ENCODE data around the gene LAPTM4A. TPM values are rescaled to one million over a fixed set of nuclear protein-coding genes. Genes with fewer than 3 reads are reported as not detected.

LAPTM4A gene
- total and polyA plus RNA-seq, 8 donors, result 38.5 to 238 (median 92.4) TPM

DNA sequence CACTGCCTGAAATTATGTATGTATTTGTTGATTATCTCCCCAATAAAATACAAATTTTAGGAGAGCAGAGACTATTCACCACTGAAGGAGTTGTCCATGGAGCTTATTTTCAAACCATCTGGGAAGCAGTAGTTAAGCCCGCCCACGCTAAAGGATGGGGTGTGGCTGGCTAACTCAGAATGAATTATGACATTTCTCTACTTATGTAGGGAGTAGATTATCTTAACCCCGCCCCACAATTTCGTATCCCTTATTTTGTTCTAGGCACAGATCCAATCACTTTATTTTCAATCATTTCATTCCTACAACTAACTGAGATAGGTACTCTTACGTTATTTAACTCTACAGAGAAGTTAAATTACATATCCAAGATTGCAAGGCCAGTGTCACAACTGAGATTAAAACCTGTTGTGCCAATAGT, 1.4 kb upstream of the LAPTM4A start:
- no peaks in the 10 kb centered on the region for H3K36me3 ChIP-seq
- peaks cover 0 to 5% (median 0%) of the 10 kb centered on the region in 3 donors for H3K27me3 ChIP-seq
- DNase-seq, result peak; percentile 56 to 93
- WGBS, 5 donors, result 6 to 19% (median 9%) methylated on average over 5 of the region's 5 CpGs
- intact Hi-C loops (cut with DNase I; ENCODE audit: low total_unique reads), result no loop called here
- H3K4me1 ChIP-seq, result peaks cover 15 to 38% (median 30%) of the 10 kb centered on the region in 4 donors
- H3K4me3 ChIP-seq, result peak overlapping the region; percentile 61 to 87 (median 77)
- peak overlapping the region; percentile 66 to 99 (median 98) for H3K27ac ChIP-seq
- TF ChIP-seq POLR2A (IDR thresholded peaks at IDR 0.05), result no peak
- no peak for TF ChIP-seq EP300 (IDR thresholded peaks at IDR 0.05)
- TF ChIP-seq POLR2AphosphoS5 (IDR thresholded peaks at IDR 0.05), result peak in 1 of 3 donors; percentile 8
- TF ChIP-seq, protein P1, sequence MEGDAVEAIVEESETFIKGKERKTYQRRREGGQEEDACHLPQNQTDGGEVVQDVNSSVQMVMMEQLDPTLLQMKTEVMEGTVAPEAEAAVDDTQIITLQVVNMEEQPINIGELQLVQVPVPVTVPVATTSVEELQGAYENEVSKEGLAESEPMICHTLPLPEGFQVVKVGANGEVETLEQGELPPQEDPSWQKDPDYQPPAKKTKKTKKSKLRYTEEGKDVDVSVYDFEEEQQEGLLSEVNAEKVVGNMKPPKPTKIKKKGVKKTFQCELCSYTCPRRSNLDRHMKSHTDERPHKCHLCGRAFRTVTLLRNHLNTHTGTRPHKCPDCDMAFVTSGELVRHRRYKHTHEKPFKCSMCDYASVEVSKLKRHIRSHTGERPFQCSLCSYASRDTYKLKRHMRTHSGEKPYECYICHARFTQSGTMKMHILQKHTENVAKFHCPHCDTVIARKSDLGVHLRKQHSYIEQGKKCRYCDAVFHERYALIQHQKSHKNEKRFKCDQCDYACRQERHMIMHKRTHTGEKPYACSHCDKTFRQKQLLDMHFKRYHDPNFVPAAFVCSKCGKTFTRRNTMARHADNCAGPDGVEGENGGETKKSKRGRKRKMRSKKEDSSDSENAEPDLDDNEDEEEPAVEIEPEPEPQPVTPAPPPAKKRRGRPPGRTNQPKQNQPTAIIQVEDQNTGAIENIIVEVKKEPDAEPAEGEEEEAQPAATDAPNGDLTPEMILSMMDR (IDR thresholded peaks at IDR 0.05), result no peak
- no peaks in the 10 kb centered on the region for H3K9me3 ChIP-seq

DNA sequence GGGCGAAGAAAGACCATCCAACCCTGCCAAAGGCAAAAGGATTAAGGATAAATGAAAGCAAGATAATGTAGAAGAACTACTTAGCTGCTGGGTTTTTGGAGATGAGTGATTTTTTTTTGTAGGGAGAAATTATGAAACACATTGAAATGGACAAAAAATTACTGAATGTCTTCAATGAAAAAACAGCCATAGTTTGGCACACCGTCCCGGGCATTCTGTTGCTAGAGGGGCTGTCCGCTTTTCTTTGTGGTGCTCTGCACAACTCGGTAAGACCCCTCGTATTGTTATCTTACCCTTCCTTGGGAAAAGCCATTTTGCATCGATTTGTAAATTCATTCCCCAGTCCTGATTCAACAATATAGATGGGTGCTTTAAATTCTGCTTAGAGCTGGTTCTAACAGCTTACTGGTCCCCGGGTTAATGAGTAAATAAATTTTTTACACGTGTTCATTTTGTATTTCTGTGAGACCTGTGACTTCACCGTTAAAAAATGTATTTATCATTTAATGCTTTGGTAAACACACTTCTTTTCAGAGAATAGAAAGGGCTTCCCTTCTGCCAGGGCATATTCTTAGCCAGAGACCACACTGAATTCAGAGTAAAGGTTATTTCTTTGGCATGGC, 912 bp upstream of the LAPTM4A start:
- peak overlapping the region; percentile 61 to 87 (median 77) for H3K4me3 ChIP-seq
- TF ChIP-seq, protein P1 (IDR thresholded peaks at IDR 0.05), result no peak
- no peak for TF ChIP-seq POLR2A (IDR thresholded peaks at IDR 0.05)
- TF ChIP-seq POLR2AphosphoS5 (IDR thresholded peaks at IDR 0.05), result no peak
- no peak for TF ChIP-seq EP300 (IDR thresholded peaks at IDR 0.05)
- no peaks in the 10 kb centered on the region for H3K36me3 ChIP-seq
- DNase-seq, result peak in 1 of 2 donors; percentile 81
- H3K4me1 ChIP-seq, result peaks cover 15 to 41% (median 32%) of the 10 kb centered on the region in 4 donors
- H3K9me3 ChIP-seq, result no peaks in the 10 kb centered on the region
- peaks cover 0 to 5% (median 0%) of the 10 kb centered on the region in 3 donors for H3K27me3 ChIP-seq
- peak overlapping the region; percentile 92 to 99 (median 98) for H3K27ac ChIP-seq
- intact Hi-C loops (cut with DNase I; ENCODE audit: low total_unique reads), result no loop called here
- WGBS, 5 donors, result 1 to 3% (median 2%) methylated on average over 10 of the region's 10 CpGs

DNA sequence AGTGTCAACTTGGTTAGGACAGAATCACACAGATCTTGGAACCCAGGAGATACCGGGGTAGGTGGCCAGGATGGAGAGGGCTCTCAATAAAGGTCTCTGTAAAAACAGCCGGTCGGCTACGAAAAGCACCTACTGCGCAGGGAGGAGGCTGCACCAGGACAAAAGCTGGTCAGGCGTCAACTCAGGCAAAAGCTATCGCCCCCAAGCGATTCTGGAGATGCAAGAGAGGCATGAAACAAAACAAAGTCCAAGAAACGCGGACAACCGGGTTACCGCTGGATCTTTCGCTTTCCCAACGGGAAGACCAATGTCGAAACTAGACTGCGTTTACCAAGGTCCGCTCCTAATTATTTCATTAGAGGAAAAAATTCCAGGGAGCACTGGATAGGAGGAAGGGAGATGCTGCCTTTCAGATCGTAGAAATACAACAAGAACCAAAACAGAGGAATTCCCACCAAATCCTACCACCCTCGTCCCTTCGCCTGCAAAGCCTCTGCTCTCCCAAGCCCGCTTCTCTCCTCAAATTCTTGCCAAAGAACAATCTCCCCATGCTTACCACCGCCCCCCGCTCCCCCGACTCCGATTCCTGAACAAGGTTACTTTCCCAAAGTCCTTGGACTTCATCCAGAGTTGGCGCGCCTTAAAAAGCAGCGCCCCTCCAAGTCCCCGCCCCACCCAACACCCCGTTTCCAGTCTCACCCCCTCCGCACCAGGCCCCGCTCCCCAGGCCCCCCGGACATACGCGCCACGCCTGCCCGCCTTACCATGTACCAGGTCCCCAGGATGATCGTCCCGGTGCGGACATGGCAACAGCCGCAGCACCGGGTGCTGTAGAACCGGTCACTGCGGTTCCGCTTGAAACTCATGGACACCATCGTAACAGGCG, 539 bp downstream of the LAPTM4A start:
- peak; percentile 41 to 83 for DNase-seq
- H3K4me3 ChIP-seq, result peak overlapping the region; percentile 61 to 87 (median 77)
- WGBS, 5 donors, result 0 to 1% (median 0%) methylated on average over 36 to 47 of the region's 47 CpGs
- TF ChIP-seq EP300 (IDR thresholded peaks at IDR 0.05), result no peak
- no peak for TF ChIP-seq POLR2AphosphoS5 (IDR thresholded peaks at IDR 0.05)
- TF ChIP-seq POLR2A (IDR thresholded peaks at IDR 0.05), result no peak
- TF ChIP-seq, protein P1 (IDR thresholded peaks at IDR 0.05), result no peak
- no peaks in the 10 kb centered on the region for H3K9me3 ChIP-seq
- intact Hi-C loops (cut with DNase I; ENCODE audit: low total_unique reads), result no loop called here
- peak overlapping the region; percentile 89 to 99 (median 98) for H3K27ac ChIP-seq
- peaks cover 17 to 51% (median 34%) of the 10 kb centered on the region in 4 donors for H3K4me1 ChIP-seq
- peaks cover 0 to 5% (median 0%) of the 10 kb centered on the region in 3 donors for H3K27me3 ChIP-seq
- H3K36me3 ChIP-seq, result no peaks in the 10 kb centered on the region

DNA sequence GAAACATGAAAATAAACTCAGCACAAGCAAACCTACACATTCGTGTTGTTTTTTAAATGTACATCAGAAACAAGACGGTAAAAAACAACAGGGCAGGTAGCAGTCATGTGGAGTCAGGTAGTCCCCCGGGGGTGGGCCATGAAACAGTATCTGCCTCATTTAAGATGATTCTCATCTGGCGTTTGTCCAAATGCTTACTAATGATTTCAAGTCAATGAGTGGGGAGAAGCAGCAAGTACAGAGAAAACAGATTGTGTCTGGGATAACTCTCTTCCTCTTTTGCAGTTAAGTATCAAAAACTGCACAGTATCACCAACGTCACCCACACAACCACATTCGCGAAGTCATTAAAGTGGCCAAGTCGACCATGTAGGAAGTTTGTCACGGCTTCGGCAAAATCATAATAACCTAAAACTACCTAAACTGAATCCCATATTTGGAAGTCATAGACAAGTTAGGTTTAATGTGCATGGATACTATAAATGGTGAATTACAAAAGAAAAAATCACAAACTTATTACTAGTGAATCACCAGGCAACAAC, 1.3 kb downstream of the LAPTM4A start:
- TF ChIP-seq, protein P1 (IDR thresholded peaks at IDR 0.05), result no peak
- TF ChIP-seq POLR2AphosphoS5 (IDR thresholded peaks at IDR 0.05), result peak in 2 of 3 donors; percentile 16 to 33
- TF ChIP-seq EP300 (IDR thresholded peaks at IDR 0.05), result no peak
- TF ChIP-seq POLR2A (IDR thresholded peaks at IDR 0.05), result no peak
- no peaks in the 10 kb centered on the region for H3K36me3 ChIP-seq
- peak overlapping the region; percentile 89 to 99 (median 98) for H3K27ac ChIP-seq
- peak in 1 of 2 donors; percentile 83 for DNase-seq
- H3K4me3 ChIP-seq, result peak overlapping the region; percentile 61 to 87 (median 77)
- intact Hi-C loops (cut with DNase I; ENCODE audit: low total_unique reads), result no loop called here
- 0 to 1% (median 1%) methylated on average over 10 of the region's 10 CpGs for WGBS, 5 donors
- H3K4me1 ChIP-seq, result peaks cover 21 to 58% (median 37%) of the 10 kb centered on the region in 4 donors
- peaks cover 0 to 5% (median 0%) of the 10 kb centered on the region in 3 donors for H3K27me3 ChIP-seq
- H3K9me3 ChIP-seq, result no peaks in the 10 kb centered on the region

Data from stomach (tissue), 9 donors.